DMS53 (cell line): ENCODE results near the gene F3.

Experiments
- DNase-seq: peaks from one replicate; lab custom pipeline; 2025; lab: John Stamatoyannopoulos, UW

The F3 gene

GRCh38 chr1:94527447-94528031 is 14.0 kb downstream of the F3 start:
- DNase-seq, result peak; percentile 40

- no peak for DNase-seq
Observed at GRCh38 chr1:94526152-94526980, 15.2 kb downstream of the F3 start.

GRCh38 chr1:94524531-94524930 is 17.0 kb downstream of the F3 start:
- no peak for DNase-seq

GRCh38 chr1:94522304-94522703 is 19.3 kb downstream of the F3 start:
- DNase-seq, result peak; percentile 71

- DNase-seq, result no peak
Observed at GRCh38 chr1:94519351-94519750, 22.2 kb downstream of the F3 start.

- no peak for DNase-seq
Observed at GRCh38 chr1:94515296-94515947, 26.1 kb downstream of the F3 start.

GRCh38 chr1:94514095-94514727 is 27.3 kb downstream of the F3 start:
- peak; percentile 79 for DNase-seq

- DNase-seq, result no peak
Observed at GRCh38 chr1:94512816-94513215, 28.7 kb downstream of the F3 start.

GRCh38 chr1:94504601-94505000 is 37.0 kb downstream of the F3 start:
- DNase-seq, result no peak

GRCh38 chr1:94503153-94503552 is 38.4 kb downstream of the F3 start:
- no peak for DNase-seq

GRCh38 chr1:94501935-94502334 is 39.6 kb downstream of the F3 start:
- no peak for DNase-seq

- no peak for DNase-seq
Observed at GRCh38 chr1:94501426-94501825, 40.1 kb downstream of the F3 start.

- no peak for DNase-seq
Observed at GRCh38 chr1:94496076-94496755, 45.3 kb downstream of the F3 start.

GRCh38 chr1:94490556-94490955 is 51.0 kb downstream of the F3 start:
- DNase-seq, result no peak

GRCh38 chr1:94486990-94487389 is 54.6 kb downstream of the F3 start:
- peak; percentile 36 for DNase-seq

- peak; percentile 89 for DNase-seq
Observed at GRCh38 chr1:94481473-94481933, 60.1 kb downstream of the F3 start.

- DNase-seq, result no peak
Observed at GRCh38 chr1:94479682-94480081, 61.9 kb downstream of the F3 start.
